IgD-negative memory B cell (primary cell): ENCODE results near the gene LAMTOR2. TPM values are rescaled to one million over a fixed set of nuclear protein-coding genes. Genes with fewer than 3 reads are reported as not detected.
"Not testable (repeated sequence)": the region's sequence is repeated elsewhere in the genome, so short reads cannot be mapped to it uniquely, and the experiment has no call there.

Experiments used
- H3K27ac Mint-ChIP-seq, 3 donors: one replicate each; pipeline ENCODE4 v1.8.0; 2020 to 2022; ENCODE audit warnings: mild to moderate bottlenecking in 3 of 3, mixed read lengths in 3 of 3, moderate library complexity in 1 of 3
- H3K27me3 Mint-ChIP-seq: one replicate; pipeline ENCODE4 v1.8.0; 2021; ENCODE audit warnings: mixed read lengths
- H3K36me3 Mint-ChIP-seq: one replicate; pipeline ENCODE4 v1.8.0; 2020; ENCODE audit warnings: mild to moderate bottlenecking, mixed read lengths
- H3K4me1 Mint-ChIP-seq, 3 donors: one replicate each; pipeline ENCODE4 v1.8.0; 2020 to 2022; ENCODE audit warnings: mixed read lengths in 3 of 3, mild to moderate bottlenecking in 1 of 3
- H3K4me3 Mint-ChIP-seq, 4 donors: one replicate each; pipeline ENCODE4 v1.8.0; 2020 to 2022; ENCODE audit warnings: mild to moderate bottlenecking in 4 of 4, mixed read lengths in 4 of 4, moderate library complexity in 3 of 4
- H3K9me3 Mint-ChIP-seq, 3 donors: one replicate each; pipeline ENCODE4 v1.8.0; 2020 to 2021; ENCODE audit warnings: mixed read lengths in 3 of 3, mild to moderate bottlenecking in 1 of 3
- polyA plus RNA-seq: library from polyadenylated mRNA; unstranded; fragments of 300-500 nt; fragmentation: Illumina TruSeq; gene quantifications from one replicate; pipeline ENCODE4 v1.2.3, GENCODE V29; 2021

The LAMTOR2 gene
- polyA plus RNA-seq, 1 donor from 2014 or later, result 159 TPM

DNA sequence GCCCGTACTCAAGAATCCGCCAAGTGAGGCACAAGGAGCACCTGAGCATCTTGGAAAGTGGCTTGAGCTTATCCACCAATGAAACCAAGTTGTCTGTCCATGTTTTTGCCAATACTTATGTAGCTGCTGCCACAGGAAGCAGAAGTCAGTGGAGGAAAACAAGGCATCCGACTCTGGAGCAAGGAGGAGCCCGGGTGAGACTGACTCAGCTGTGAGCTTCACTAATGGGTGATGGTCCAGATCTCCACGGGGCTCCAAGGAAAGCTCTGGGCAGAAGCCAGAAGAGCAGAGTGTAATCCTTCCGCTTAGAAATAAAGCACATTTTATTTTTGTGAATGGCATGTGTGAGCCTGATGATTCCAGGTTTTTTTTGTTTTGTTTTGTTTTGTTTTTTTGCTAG, 21.6 kb upstream of the LAMTOR2 start:
- Mint-ChIP-seq H3K27ac (no peak overlapping the region), H3K27me3 (no peaks in the 10 kb centered on the region), H3K36me3 (peaks cover 7% of the 10 kb centered on the region), H3K4me3 (no peak overlapping the region), H3K4me1 (peaks cover 0 to 1% (median 0%) of the 10 kb centered on the region in 3 donors), H3K9me3 (no peaks in the 10 kb centered on the region)

DNA sequence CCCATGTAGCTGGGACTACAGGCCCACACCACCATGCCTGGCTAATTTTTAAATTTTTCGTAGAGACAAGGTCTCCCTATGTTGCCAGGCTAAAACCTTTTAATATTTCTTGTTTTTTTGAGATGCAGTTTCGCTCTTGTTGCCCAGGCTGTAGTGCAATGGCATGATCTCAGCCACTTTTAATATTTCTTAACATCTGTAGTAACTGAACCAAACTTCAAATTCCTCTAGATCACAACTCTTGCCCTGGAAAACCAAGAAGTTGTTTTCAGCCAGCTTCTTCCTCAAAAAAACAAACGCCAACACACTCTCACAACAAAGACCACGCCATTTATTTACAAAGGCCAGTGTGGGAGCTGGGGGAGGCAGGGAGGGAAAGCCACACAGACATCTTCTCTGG, 19.6 kb upstream of the LAMTOR2 start:
- H3K4me3 Mint-ChIP-seq, H3K27ac Mint-ChIP-seq, H3K4me1 Mint-ChIP-seq, H3K36me3 Mint-ChIP-seq, H3K9me3 Mint-ChIP-seq, H3K27me3 Mint-ChIP-seq: not testable (repeated sequence)

DNA sequence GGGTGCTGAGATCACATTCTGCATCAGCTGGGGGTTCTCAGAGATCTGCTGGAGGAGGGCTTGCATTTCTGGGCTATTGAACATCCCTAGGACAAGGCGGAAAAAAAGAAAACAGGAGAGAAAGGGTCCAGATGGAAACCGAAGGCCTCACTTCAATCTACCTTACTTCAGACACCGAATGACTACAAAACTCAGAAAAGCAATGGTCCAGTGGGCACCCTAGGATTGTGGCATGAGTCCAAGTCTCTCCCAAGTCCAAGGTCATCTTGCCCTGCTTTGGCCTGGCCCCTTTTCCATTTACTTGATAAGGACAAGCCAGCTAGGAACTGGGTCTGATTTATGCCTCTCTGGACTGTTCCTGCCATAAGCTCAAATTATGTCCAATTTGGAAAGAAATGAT, 11.8 kb upstream of the LAMTOR2 start:
- Mint-ChIP-seq H3K36me3 (peaks cover 7% of the 10 kb centered on the region), H3K4me1 (no peaks in the 10 kb centered on the region), H3K27ac (no peak overlapping the region), H3K4me3 (no peak overlapping the region), H3K27me3 (no peaks in the 10 kb centered on the region), H3K9me3 (no peaks in the 10 kb centered on the region)

DNA sequence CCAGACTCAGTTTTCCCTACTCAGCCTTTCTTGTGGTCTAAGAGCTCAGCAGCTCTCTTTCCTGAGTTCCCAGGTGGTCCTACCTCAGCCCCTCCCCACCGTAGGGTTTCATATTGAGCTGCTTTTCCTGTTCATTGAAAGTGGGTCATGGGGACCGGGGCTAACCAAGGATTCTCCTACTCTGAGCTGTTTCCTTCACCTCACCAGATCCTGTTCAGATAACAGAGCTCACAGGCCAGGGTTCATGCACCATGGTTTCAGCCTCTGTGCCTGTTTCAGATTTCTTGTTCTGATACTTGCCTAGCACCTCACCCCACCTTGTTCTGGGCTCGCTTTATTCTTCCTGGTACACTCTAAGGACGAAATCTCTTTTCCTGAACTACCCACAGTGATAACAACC, 9.5 kb upstream of the LAMTOR2 start:
- Mint-ChIP-seq H3K27ac (peak overlapping the region in 1 of 3 donors; percentile 72), H3K4me1 (no peaks in the 10 kb centered on the region), H3K9me3 (no peaks in the 10 kb centered on the region), H3K4me3 (no peak overlapping the region), H3K27me3 (no peaks in the 10 kb centered on the region), H3K36me3 (peaks cover 9% of the 10 kb centered on the region)

DNA sequence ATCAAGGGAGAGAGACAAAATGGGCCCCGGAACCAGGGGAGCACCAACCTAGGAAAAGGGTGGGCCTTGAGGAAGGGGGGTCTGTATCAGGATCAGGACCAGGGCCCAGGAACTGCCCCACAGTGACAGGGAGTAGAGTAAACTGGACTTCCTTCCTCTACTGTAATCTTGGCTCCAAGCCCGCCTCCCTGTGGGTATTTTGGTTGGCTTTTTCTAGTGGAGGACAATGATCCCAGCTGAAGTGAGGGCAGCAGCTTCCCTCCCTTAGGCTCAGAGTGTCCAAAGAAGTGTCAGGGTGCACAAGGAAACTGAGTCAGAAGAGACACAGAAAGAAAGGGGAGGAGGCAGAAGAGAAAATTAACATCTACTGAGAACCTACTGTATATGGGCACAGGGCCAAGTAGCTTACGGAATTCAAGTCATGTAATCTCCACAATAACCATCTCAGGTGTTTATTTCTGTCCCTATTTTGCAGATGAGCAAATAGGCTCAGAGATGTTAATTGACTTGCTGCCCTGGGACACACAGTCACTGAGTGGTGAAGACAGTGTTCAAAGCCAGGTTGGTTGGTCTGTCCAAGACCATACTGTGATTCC, 5.8 kb upstream of the LAMTOR2 start:
- no peak overlapping the region for H3K27ac Mint-ChIP-seq
- peaks cover 0 to 6% (median 5%) of the 10 kb centered on the region in 3 donors for H3K4me1 Mint-ChIP-seq
- no peaks in the 10 kb centered on the region for H3K9me3 Mint-ChIP-seq
- peak overlapping the region in 1 of 4 donors; percentile 58 for H3K4me3 Mint-ChIP-seq
- H3K27me3 Mint-ChIP-seq, result no peaks in the 10 kb centered on the region
- peaks cover 9% of the 10 kb centered on the region for H3K36me3 Mint-ChIP-seq

DNA sequence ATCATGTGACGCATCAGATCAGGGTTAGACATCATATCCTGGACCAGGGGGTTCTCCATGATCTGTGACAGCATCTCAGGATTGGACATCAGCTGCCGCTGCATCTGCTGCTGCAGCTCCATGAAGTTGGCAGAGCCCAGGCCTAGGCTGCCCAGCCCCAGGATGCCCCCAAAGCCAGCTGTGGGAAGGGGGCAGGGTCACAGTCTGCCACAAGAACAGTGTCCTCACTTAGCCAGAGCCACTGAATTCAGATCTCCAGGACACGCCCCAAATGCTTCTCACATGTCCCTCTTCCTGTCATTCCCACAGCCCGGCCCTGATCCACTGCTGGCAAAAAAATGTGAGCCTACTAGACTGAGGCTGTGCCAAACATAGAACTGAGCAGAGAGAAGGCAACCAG, 4.2 kb upstream of the LAMTOR2 start:
- Mint-ChIP-seq H3K27me3 (no peaks in the 10 kb centered on the region), H3K27ac (no peak overlapping the region), H3K36me3 (peaks cover 4% of the 10 kb centered on the region), H3K9me3 (no peaks in the 10 kb centered on the region), H3K4me1 (peaks cover 4 to 13% (median 9%) of the 10 kb centered on the region in 3 donors), H3K4me3 (peak overlapping the region in 3 of 4 donors; percentile 12 to 72 (median 45))

DNA sequence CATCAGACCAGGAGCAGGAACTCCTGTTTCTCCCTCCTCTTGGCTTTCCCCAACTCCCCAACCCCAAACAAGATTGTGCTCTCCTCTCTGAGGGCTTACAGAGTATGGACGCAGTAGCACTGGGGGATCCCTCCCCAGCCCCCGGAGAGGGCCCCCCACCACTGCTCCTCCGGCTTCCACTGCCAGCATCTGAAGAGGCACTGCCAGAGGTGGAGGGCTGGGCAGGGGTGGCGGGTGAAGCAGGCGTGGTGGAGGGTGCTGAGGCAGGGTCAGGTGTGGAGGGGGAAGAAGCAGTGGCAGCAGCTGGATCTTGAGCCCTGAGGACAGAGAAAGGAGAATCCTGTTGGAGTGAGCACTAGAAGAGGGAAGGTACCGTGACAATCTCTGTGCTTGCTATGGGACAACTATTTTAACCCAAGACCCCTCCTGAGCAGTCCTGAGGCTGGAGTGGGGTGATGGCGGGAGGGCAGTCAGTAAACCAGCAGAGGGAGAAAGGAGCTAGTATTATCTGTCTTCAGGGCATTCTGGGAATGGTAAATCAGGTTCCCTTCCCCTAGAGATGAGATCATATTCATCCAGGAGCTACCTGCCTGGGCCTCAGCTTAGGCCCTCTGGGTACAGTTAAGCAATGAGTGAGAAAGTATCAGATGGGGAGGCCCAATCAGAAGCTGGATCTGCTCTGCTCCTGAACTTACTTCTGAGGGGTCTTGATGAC, 3.4 kb upstream of the LAMTOR2 start:
- Mint-ChIP-seq H3K4me3 (peak overlapping the region in 3 of 4 donors; percentile 44 to 95 (median 52)), H3K27me3 (no peaks in the 10 kb centered on the region), H3K27ac (no peak overlapping the region)

DNA sequence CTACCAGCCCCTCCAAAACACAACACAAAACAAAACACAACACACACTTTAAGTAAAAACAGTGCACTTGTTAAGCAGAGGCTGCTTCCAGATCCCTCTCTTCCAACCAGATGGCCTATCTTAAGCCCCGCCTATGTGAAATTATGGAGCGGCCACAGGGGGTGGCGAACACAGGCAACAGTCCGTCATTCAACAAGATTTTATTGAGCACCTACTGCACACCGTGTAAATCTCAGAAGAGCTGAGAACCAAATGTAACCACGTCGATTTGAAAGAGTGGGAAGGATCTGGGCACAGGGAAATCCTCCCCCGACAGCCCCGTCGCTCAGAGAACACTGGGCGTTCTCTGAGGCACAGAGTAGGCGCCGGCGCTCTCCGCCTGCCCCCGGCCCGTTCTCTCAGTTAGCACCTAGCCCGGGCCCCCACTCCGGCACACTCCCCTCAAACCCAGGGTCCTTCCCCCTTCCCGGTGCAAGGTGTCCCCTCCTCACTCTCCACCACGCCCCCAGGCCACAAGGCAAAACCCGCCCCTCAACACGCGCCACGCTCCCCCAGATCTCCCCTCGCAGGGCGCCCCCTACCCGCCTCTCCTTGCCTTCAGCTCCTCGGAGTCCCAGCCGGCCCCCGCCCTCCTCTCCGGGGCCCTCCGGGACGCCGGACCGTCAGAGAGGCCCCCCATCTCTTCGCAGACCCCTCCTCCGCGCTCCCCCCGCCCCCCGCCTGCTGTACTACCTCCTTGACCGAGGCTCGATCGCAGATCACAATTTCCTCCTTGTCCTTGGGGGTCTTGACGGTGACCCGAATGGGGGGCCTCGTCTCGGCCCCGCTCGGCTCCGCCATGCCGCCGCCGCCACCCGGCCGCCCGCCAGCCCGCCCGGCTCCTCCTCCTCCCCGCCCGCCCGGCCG, 1.5 kb upstream of the LAMTOR2 start:
- Mint-ChIP-seq H3K4me1 (peaks cover 13 to 21% (median 18%) of the 10 kb centered on the region in 3 donors), H3K36me3 (peaks cover 6% of the 10 kb centered on the region), H3K27ac (peak overlapping the region; percentile 69 to 87 (median 78)), H3K9me3 (no peaks in the 10 kb centered on the region), H3K27me3 (no peaks in the 10 kb centered on the region), H3K4me3 (peak overlapping the region; percentile 91 to 95 (median 93))

More for the DNA sequence above, 3.4 kb upstream of the LAMTOR2 start:
- no peaks in the 10 kb centered on the region for H3K9me3 Mint-ChIP-seq
- peaks cover 11 to 18% (median 14%) of the 10 kb centered on the region in 3 donors for H3K4me1 Mint-ChIP-seq
- peaks cover 3% of the 10 kb centered on the region for H3K36me3 Mint-ChIP-seq

DNA sequence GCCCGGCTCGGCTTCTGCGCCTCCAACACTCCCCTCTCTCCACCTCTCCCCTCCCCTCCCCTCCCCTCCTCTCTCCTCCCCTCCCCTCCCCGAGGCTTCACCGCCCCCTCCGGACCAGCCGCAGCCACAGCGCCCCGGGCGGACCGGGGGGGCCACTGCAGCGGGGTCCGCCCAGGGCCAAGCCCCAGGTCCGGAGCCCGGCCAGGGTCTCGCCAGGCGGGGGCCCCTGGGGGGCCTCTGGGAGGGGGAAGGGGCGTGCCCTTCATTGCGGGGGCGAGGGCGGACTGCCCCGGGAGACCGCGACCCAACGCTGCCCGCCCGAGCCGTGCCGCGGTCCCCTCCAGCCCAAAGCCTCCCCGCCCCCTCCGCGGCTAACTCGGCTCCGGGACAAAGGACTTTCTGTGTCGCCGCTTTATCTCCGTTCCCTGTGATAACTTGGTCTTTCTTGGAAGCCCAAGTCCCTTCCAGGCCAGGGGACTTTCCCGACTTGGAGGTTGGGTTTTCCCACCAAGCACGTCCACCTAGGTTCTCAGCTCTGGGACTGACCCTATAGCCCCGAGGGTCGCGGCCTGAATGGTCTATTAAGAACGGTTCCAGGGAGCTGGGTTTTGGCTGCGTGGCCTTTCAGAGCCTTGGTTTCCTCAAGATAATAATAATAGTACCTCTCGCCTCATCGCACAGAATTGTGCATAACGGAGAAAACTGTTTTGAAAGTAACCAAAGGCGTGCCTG, 648 bp upstream of the LAMTOR2 start, which contains the start of gene UBQLN4:
UBQLN4 (minus strand) TSS at position 31 of the 732 bp plus-strand sequence. CDS start 97 bp downstream, outside the sequence.
- H3K4me3 Mint-ChIP-seq, result peak within 1 kb of the TSS; percentile 91 to 100 (median 96)
- H3K27me3 Mint-ChIP-seq, result no peaks in the 10 kb centered on the region
- no peaks in the 10 kb centered on the region for H3K9me3 Mint-ChIP-seq
- peaks cover 6% of the 10 kb centered on the region for H3K36me3 Mint-ChIP-seq
- peak within 1 kb of the TSS; percentile 87 to 96 (median 96) for H3K27ac Mint-ChIP-seq
- H3K4me1 Mint-ChIP-seq, result peaks cover 13 to 21% (median 18%) of the 10 kb centered on the region in 3 donors

DNA sequence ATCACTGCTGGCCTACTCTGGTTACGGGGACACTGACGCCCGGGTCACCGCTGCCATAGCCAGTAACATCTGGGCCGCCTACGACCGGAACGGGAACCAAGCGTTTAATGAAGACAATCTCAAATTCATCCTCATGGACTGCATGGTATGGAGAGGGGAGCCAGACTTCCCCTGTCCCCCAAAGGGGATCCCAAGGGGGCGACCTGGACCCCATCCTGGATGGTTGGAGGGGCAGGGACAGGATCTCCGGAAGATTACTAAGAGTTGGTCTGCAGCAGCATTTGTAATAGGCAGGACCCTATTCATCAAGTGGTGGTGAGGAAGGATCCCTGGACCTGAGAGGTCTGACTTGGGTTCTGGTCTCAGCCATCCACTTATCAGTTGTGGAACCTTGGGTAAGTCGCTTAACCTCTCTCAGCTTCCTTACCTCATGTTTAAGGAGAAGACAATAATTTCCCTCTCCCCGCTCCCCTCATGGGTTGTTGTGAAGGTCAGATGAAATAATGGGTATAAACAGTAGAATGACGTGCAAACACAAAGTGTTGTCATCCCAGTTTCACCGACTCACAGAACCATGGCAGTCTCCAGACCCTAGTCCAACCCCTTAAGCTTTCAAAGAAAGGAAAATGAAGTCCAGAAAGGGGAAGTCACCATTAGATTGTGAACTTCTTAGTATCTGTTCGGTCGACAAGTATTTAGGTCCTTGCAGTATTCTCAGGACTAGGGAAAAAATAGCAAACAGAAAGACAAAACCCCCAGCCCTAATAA, 883 bp downstream of the LAMTOR2 start:
- Mint-ChIP-seq H3K4me1 (peaks cover 13 to 21% (median 18%) of the 10 kb centered on the region in 3 donors), H3K36me3 (peaks cover 2% of the 10 kb centered on the region), H3K27me3 (no peaks in the 10 kb centered on the region), H3K4me3 (peak overlapping the region; percentile 90 to 100 (median 95)), H3K9me3 (no peaks in the 10 kb centered on the region), H3K27ac (peak overlapping the region; percentile 54 to 96 (median 84))

DNA sequence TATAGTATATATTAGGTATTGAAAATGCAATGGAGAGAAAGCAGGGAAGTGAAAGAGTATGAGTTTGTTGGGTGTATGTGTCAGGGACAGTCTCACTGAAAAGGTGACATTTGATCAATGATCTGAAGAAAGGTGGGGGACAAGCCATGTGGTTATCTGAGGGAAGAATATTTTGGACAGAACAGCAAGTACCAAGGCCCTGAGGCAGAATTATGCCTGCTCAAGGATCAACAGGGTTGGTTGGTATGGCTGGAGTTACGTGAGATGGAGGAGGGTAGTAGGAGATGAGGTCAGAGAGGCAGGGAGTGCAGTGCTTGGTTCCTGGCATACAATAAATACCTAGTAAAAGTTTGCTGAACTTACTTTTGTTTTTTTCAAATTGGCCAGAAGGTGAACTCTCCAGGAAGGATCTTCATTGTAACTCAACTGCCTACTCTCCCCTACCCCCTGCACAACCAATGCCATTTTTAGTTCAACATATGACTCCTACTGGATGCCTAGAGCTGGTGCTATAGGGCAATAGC, 1.8 kb downstream of the LAMTOR2 start:
- H3K27me3 Mint-ChIP-seq, result no peaks in the 10 kb centered on the region
- H3K9me3 Mint-ChIP-seq, result no peaks in the 10 kb centered on the region
- H3K4me3 Mint-ChIP-seq, result peak overlapping the region; percentile 28 to 78 (median 44)
- H3K36me3 Mint-ChIP-seq, result peaks cover 2% of the 10 kb centered on the region
- H3K27ac Mint-ChIP-seq, result peak overlapping the region in 1 of 3 donors; percentile 46
- H3K4me1 Mint-ChIP-seq, result peaks cover 13 to 21% (median 18%) of the 10 kb centered on the region in 3 donors

DNA sequence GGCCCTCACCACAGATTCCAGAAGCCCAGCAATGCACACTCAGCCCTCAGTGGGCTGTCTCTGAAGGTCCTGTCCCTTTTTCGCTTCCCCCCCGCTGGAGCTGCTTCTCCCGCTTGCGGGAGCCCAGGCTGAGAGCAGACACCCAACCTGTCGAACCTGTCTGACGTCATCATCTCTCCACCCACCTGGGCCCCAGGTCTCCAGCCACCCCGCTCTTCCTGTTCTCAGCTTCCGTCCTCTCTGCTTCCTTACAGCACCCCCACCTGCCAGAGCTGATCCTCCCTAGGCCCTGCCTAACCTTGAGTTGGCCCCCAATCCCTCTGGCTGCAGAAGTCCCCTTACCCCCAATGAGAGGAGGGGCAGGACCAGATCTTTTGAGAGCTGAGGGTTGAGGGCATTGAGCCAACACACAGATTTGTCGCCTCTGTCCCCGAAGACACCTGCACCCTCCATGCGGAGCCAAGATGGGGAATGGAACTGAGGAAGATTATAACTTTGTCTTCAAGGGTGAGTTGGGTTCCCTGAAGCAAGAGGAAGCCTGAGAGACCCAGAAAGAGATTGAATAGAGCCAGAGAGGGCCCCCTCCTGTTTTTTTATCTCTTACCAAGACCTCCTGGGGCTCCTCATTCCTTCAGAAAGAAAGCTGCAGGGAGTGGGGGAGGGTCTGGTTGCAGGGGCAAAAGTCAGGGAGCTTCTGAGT, 6.5 kb downstream of the LAMTOR2 start, which contains the start of gene RAB25:
RAB25 (plus strand) TSS at position 224 of the 700 bp plus-strand sequence; CDS start at position 465, 241 bp downstream.
- Mint-ChIP-seq H3K4me3 (peak within 1 kb of the TSS in 3 of 4 donors; percentile 17 to 55 (median 35)), H3K36me3 (peaks cover 2% of the 10 kb centered on the region), H3K27ac (no peak within 1 kb of the TSS), H3K9me3 (no peaks in the 10 kb centered on the region), H3K4me1 (peaks cover 3 to 5% (median 3%) of the 10 kb centered on the region in 3 donors), H3K27me3 (no peaks in the 10 kb centered on the region)

DNA sequence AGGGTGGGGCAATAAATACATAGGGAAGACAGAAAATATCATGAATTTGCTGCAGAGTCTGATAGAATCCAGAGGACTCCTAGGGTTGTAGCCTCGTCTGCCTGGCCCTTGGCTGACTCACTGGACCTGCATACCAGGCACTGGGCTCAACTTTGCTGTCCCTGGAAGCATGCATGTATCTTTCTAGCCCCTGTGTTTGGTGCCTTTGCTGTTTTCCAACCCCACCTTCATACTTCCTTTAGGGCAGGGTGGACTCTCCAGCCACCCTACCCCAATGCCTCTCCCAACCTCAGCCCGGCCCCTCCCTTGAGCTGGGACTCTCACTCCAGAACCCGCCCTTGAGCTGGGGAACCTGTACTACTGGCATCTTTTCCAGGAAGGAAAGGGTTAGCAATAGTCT, 7.6 kb downstream of the LAMTOR2 start:
- Mint-ChIP-seq H3K27ac (no peak overlapping the region), H3K9me3 (no peaks in the 10 kb centered on the region), H3K27me3 (peaks cover under 1% of the 10 kb centered on the region), H3K4me3 (peak overlapping the region in 1 of 4 donors; percentile 32), H3K36me3 (peaks cover 2% of the 10 kb centered on the region), H3K4me1 (peaks cover 0 to 3% (median 3%) of the 10 kb centered on the region in 3 donors)
